HS-5 (cell line): Measurements from ENCODE around the gene FRS2.
"Not testable (repeated sequence)": the region's sequence is repeated elsewhere in the genome, so short reads cannot be mapped to it uniquely, and the experiment has no call there.

ENCODE experiments used
- DNase-seq: peaks from one replicate; pipeline ENCODE4 v3.0.0-alpha.2; 2012; ENCODE audit warnings: low read depth

FRS2 gene, protein sequence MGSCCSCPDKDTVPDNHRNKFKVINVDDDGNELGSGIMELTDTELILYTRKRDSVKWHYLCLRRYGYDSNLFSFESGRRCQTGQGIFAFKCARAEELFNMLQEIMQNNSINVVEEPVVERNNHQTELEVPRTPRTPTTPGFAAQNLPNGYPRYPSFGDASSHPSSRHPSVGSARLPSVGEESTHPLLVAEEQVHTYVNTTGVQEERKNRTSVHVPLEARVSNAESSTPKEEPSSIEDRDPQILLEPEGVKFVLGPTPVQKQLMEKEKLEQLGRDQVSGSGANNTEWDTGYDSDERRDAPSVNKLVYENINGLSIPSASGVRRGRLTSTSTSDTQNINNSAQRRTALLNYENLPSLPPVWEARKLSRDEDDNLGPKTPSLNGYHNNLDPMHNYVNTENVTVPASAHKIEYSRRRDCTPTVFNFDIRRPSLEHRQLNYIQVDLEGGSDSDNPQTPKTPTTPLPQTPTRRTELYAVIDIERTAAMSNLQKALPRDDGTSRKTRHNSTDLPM

DNA sequence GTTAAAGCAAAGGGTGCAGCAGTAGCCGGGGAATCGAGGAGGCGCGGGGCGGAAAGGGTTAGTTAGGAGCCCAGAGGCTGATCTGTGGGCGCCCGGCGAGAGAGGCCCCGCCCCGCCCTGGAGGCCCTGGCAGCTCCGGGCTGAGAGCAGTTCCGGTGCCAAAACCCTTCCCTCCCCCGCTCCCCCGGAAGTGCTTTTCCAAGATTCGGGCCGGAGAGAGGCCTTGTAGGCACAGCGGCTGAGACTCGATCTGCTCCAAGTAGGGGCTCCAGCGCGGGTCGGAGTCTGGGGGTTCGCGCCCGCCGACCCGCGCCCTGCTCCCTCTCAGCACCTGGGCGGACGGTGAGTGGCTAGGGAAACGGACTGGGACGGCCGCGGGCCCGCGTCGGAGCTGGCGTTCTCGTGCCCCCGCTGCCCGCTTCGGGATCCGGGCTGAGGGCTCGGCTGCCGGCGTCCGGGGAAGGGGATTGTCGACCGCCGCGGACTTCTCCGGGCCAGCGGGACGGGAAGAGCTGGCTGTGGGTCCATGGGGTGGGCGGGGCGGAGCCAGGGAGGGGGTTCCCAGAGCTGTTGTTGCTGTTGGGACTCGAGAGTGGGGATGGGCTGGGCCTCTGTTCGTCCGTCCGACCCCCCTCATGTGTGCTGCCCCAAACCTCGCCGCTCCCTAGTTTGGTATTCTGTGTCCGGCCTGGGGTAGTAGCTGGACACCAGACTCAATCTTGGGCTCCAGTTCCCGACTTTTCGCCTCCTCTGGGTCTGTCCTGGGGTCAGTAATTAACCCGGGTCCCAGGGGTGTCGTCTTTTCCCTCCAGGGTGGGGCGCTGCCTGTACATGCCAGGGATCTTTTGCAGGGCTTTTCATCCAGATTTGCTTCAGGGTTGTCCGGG lies at the start of gene FRS2:
FRS2 (plus strand) TSS at position 200 of the 887 bp plus-strand sequence. CDS start 98,643 bp downstream, outside the sequence.
- peak; percentile 65 for DNase-seq

DNA sequence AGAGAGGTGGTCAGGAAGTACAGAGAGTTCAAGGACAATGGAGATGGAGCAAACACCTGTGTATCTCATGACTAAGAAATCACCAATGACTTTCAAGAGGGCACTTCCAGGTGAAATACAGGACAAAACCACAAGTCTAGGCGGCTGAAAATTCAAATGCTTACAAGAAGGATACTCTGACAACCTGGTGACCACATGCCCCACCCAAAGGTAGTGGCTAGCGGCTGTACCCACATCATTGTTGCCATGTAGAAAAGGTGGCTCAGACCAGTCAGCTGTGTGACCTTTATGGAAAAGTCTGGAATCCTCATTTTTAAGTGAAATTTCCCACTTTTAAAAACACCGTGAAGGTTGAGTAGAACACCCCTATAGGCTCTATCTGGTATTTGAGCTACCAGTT lies 48.6 kb upstream of the FRS2 start:
- no peak for DNase-seq

DNA sequence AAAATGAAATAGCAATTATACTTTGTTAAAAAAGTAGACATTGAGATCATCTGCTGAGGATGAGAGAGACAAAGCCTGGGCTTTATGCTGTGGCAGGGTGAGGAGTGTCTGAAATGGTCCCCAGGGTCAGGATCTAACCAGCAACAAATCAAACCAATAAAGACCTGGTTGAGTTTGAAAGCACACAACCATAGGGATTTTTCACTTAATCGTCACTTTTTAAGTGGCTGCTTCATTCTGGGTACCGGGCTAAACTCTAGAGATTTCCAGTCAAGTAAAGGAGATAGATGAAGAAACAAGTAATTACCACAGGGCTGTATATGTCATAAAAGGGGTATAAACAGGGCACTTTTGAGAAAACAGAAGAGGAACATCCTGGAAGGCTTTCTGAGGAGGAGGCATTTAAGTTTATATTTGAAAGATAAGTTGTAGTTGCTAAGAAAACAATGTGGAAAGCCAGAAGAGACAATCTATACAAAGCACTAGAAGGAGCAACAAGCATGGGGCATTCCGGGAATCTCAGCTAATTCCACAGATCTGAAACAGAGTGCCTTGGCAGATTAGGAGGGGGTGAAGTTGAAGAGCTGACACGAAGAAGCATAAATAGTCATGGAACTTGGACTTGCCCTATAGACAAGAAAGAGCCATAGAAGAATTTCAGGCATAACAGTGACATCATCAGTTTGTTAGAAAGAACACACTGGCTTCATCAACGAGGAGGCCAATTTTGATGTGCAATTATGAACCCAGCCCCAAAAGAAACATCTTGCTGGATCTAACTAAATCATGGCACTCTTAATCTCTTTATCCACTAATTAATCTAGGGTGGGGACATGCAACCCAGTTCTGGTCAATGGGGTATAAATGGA lies 46.9 kb upstream of the FRS2 start:
- no peak for DNase-seq

DNA sequence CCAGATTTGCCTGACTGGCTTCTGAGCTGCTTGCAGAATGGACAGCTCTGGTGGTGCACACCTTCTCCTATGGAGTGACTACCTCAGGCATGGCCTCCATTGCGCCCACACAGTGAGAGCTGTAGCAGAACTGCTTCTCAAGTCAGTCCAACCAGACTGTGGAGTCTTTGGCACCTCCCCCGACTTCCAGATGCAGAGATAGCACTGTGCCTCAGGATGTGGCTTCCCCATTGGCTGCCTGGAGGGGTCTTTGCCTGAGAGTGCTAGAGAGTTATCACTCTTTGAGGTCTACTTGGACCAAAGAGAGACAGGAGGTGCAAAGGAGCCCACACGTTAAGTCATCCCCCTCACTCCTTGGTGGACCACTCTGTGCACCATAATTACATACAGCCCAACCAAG lies 44.8 kb upstream of the FRS2 start:
- no peak for DNase-seq

DNA sequence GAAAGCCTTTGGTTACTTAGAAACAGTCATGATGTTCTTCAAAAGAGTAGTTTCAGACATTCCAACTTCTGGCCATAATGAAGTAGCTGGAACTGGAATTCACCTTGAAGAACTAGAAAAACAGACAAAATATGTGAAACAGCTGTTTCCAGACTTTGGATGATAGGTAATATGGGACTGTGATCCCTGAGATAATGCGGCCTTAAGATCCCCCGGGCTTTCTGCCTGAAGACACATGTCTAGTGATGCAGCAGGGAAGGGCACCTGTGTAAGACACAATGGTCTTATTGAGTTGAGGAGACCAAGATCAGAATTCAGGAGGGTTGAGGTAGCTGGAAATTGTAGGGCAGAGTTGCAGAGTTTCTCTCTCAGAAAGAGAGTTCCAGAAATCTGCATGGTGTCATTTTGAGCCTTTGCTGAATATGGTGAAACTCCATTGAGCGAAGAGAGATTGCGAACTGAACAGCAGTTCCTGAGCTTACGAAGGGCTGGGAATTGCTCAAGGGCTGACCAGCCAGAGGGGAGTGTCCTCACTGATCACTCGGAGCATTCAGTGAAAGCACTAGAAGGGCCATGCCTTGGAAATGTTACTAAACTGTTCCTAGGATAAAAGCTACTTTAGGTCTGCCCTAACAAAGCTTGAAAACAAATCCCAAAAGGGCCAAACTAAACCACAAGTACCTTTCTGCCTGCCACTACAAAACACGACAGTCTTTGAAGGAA lies 41.7 kb upstream of the FRS2 start:
- no peak for DNase-seq

DNA sequence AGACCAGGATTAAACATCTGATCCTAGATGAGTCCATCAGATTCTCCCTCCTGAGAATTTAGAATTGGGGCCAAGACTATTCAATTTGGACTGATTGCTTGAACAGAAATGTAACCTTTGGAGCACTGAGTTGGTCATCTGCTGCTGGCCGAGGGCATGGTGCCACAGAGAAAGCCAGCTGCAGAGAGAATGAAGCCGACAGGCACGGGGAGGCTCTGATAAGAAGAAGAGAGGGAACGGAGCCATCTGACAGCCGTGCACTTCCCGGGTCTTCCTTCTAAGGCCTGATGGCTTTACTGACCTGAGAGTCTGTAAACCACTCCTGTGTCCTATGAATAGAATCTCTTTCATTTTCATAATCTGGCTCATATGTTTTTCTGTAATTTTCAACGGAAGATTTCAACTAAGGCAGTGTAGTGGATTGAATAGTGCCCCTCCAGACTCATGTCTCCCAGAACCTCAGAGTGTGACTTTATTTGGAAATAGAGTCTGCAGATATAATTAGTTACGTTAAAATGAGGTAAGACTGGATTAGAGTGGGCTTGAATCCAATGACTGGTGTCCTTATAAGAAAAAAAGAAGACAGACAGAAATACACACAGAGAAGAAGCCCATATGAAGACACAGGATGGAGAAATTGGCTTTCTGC lies 39.1 kb upstream of the FRS2 start:
- no peak for DNase-seq

DNA sequence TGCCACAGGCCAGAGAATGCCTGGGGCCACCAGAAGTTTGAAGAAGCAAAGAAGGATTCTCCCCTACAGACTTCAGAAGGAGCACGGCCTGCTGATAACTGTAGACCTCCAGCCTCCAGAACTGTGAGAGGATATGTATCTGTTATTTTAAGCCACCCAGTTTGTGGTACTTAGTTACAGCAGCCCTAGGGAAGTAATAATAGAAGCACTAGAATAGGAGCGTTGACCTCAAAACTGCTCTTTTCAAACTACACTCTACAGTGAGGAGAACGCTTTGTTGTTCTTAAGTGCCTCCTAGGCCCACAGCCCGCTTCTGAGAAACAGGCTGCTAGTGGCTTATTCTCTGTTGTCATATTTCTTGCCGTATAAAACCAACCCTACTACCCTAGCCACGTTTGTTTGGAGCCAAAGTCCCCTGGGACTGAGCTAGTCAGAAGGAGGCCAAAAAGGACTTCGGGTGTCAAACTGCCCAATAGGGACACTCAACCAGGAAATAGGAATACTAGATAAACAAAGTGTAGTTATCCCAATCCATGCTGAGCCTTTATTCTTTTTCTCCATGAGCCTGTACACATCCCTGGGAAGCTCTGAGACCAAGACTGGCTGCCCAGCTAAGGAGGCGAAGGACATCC lies 38.5 kb upstream of the FRS2 start:
- DNase-seq = no peak

DNA sequence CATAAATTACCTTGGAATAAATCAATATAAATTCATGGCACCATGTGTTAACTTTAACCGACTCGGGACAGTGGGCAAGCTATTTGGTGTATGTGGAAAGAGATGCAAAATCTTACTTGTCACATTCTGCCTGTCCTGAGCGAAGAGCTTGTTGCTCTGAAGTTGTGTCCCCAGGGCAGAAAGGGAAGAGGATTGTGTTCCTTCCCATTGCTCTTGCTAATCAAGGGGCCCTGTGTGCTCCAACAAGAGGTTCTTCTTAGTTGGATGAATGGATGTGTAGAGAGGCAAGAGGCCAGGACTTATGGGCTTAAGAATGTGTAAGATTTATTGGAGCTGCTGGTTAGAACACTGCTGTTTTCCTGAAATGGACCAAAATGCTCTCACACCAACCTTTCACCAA lies 36.5 kb upstream of the FRS2 start:
- DNase-seq = no peak

DNA sequence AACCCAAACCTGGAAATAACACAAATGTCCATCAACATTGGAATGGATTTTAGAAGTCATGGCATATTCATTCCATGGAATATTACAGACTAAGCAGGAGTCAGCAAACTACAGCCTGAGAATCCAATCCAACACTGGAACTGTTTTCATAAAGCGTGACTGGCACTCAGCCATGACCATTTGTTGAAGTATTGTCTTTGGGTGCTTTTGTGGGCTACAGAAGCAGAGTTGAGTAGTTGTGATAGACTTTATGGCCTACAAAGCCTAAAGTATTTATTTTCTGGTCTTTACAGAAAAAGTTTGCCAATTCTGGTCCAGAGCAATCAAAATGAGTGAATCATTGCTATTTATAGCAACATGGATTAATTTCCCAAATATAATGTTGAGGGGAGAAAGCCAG lies 34.5 kb upstream of the FRS2 start:
- no peak for DNase-seq

DNA sequence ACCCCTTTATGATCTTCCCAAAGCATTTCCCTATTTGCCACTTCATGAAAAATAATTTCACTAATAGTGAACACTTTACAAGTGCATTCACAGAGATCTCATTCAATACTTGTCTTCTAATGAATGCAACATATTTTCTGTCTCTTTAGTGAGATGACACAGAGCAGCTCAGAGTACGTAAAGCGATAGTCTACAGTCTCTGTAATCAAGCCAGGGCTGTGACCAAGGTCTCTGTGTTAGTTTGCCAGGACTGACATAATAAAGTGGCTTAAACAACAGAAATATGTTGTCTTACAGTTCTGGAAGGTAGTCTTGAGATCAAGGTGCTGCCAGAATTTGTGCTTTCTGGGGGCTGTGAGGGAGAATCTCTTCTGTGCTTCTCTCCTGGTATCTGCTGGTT lies 33.1 kb upstream of the FRS2 start:
- no peak for DNase-seq

DNA sequence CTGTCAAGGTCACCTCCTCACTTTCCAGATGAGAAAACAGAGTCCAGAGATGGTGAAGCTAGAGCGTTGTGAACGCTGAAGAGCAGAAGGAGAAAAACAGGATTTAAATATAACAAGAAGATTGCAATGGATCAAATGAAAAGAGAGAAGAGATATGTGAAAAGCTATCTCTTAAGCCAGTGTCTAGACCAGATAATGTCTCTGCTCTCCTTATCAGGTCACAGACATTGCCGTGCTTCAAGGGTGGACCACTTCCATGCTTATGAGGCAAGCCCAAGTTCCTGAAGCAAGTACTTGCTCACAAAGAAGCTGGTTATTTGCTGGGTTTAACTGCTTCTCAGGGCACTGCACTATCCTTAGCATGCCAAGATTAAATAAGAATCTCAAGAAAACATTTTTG lies 31.6 kb upstream of the FRS2 start:
- no peak for DNase-seq

DNA sequence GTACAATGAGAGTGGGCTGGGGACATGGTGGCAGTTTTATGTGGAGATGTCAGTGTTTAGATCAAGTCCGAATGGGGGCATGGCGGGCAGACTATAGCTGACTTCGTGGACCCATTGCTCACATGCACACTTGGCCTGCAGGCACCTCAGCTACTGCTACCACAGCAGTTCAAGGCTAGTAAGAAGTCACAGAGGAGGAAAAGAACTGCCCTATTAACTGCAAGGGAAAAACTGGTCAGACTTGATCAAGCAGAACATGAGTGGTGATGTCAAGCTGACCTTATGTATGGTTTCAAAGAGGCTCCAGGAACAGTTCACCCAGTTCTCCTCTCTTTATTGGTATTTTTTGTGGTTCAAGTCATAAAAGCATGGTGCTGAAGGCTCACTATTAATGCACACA lies 30.2 kb upstream of the FRS2 start:
- DNase-seq = no peak

DNA sequence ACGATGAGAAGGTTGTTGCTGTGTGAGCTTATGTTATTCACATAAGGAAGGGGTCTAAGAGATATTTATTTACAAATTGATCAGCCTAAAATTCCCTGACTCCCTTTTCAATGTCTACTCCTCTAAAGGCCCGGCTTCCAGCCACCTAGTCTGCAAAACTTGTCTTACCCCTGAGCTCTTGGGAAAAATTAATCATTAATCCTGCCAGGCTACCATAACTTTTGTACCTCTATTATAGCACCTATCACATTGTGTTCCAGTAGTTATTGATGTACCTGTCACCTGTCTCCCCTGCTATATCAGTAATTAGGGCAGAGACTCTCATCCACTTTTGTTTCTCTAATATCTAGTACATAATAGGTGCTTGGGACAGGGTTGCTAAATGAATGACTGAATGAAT lies 29.3 kb upstream of the FRS2 start:
- no peak for DNase-seq

DNA sequence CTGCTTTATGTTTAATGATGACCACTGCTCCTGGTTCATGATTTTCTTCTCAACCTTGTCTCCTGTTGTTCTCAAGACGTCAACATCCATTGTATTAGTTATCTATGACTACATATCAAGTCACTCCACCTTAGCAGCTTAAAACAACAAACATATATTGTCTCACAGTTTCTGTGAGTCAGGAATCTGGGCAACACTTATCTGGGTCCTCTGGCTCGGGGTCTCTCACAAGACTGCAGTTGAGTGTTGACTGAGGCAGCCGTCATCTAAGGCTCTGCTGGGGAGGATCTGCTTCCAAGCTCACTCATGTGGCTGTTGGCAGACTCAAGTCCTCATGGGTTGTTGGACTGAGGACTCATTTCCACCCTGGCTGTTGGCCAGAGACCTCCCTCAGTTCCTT lies 27.3 kb upstream of the FRS2 start:
- no peak for DNase-seq

DNA sequence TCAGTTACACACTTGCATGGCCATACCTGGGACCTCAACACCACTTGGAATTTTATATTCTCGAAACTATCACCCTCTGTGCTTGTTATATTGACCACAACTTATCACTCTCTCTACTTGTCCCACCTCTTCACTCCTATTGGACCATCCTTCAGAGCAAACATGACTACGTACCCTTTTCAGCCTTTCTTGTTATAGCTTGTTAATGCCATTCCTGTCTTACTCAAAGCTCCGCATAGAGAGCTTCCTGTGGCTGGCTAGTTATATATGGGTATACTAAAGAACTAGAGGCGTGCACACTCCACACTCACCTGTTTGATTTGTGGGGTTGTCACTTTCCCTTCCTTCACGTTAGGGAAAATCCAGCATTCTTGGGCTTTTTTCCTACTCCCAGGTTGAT lies 26.3 kb upstream of the FRS2 start:
- no peak for DNase-seq

DNA sequence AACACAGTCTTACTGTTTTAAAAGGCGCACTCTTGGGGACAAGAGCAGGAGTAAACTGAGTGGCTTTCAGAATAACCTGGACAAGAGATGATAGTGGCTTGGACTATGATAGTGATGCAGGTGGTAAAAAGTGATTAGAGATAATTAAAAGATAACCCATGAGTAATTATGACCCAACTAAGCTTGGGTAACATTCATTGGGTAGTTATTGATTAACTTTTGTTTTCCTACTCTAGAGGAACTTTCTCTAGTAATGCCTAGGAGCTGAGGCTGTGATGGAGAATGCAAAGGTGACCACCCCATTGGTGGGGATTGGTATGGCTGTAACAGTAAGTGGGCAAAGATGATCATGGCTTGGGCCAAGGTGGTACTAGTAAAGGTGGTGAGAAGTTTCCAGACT lies 22.3 kb upstream of the FRS2 start:
- no peak for DNase-seq

DNA sequence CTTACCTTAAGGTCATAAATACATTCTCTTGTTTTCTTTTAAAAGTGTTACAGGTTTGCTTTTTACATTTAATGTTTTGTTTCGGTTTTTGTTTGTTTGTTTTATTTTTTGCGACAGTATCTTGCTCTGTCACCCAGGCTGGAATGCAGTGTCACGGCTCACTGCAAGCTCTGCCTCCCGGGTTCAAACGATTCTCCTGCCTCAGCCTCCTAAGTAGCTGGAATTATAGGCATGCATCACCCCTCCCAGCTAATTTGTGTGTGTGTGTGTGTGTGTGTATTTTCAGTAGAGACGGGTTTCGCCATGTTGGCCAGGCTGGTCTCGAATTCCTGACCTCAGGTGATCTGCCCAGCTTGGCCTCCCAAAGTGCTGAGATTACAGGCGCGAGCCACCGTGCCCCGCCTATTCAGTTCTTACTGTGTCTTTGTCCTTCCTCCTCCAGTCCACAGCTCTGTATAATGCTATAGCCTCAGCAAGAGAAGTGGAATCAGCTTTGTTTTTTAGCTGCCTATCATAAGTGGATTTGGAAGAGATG lies 17.5 kb upstream of the FRS2 start:
- not testable (repeated sequence) for DNase-seq

DNA sequence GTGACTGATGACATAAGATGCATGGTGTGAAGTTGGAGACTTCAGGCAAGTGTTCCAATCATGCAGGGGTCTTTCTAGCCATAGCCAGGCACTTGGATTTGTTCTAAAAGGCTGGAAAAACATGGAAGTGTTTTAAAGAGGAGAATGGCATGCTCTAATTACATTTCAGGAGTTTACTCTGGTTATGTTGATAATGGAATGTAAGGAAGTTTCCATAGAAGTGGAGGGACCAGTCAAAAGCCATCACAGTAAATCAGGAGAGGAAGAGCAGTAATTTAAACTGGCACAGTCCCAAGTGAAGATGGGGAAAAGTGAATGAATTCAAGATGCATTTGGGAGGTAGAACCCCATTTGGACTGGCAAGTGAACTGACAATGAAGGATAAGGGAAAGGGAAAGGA lies 13.9 kb upstream of the FRS2 start:
- DNase-seq = no peak

DNA sequence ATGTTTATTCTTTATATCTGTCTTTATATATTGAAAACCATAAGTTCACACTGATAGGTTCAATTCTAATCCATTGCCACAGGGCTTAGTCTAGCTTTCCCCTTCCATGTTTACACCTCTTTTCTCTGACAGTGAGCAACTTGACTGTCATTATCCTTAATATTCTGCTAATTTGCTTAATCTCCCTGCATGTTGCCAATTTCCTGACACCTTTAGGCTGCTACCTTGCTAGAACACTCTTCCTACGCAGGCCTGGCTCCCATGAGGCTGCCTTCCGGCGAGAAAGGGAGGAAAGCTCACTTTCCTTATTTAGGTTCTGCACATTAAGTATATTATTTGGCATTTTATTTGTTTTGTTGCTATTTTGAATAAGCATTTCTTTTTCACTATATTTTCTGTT lies 12.8 kb upstream of the FRS2 start:
- DNase-seq = no peak

DNA sequence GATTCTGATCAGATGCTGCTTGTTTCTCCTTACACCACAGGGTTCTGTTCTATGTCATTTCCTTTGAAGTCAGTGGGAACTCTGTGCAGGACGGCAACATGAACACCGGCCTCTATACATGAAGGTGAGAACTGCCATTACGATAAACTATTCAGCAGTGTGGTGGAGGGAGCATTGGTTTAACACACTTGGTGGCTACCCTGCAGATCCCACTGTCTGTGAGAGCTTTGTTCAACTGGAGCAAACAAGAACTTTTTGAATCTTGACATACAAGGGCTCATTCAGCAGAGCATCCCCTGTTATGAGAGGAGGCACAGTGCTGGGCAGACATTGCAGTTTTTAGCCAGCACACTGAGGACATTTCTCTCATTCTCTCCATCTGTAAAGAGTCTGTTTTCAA lies 10.7 kb upstream of the FRS2 start:
- no peak for DNase-seq
